Measurements from ENCODE around the gene AMIGO3. TPM values are rescaled to one million over a fixed set of nuclear protein-coding genes. Genes with fewer than 3 reads are reported as not detected.

AMIGO3 gene
- total RNA-seq, 4 donors from 2014 or later = 0.27 to 0.31 TPM; not detected in 2

- no peak for TF ChIP-seq EP300 (IDR thresholded peaks at IDR 0.05)
- TF ChIP-seq, protein P1, sequence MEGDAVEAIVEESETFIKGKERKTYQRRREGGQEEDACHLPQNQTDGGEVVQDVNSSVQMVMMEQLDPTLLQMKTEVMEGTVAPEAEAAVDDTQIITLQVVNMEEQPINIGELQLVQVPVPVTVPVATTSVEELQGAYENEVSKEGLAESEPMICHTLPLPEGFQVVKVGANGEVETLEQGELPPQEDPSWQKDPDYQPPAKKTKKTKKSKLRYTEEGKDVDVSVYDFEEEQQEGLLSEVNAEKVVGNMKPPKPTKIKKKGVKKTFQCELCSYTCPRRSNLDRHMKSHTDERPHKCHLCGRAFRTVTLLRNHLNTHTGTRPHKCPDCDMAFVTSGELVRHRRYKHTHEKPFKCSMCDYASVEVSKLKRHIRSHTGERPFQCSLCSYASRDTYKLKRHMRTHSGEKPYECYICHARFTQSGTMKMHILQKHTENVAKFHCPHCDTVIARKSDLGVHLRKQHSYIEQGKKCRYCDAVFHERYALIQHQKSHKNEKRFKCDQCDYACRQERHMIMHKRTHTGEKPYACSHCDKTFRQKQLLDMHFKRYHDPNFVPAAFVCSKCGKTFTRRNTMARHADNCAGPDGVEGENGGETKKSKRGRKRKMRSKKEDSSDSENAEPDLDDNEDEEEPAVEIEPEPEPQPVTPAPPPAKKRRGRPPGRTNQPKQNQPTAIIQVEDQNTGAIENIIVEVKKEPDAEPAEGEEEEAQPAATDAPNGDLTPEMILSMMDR (IDR thresholded peaks at IDR 0.05) = peak in 2 of 4 experiments; percentile 32 to 46
- Histone ChIP-seq H3K4me3 (peak overlapping the region; percentile 65 to 93), H3K36me3 (peaks cover 0 to 44% of the 10 kb centered on the region in 2 donors), H3K9me3 (no peaks in the 10 kb centered on the region), H3K27me3 (peaks cover under 1% of the 10 kb centered on the region), H3K4me1 (peaks cover 0 to 25% (median 10%) of the 10 kb centered on the region in 3 donors), H3K27ac (peak overlapping the region; percentile 64 to 94 (median 92))
- WGBS, 2 donors (ENCODE audit: low coverage in 1 of 2) = 0% methylated on average over 3 to 6 of the region's 34 CpGs
- ATAC-seq = peak; percentile 20
These were observed 44.9 kb downstream of the AMIGO3 start for GRCh38 chr3:49674497-49674983.

GRCh38 chr3:49673715-49674496 lies 45.6 kb downstream of the AMIGO3 start, which contains the start of gene APEH:
Gene APEH (plus strand): TSS chr3:49674351. CDS start chr3:49674402, 51 bp downstream.
- Histone ChIP-seq H3K4me1 (peaks cover 0 to 25% (median 10%) of the 10 kb centered on the region in 3 donors), H3K27me3 (peaks cover 7% of the 10 kb centered on the region), H3K9me3 (no peaks in the 10 kb centered on the region), H3K27ac (peak within 1 kb of the TSS; percentile 64 to 94 (median 92)), H3K4me3 (peak within 1 kb of the TSS; percentile 65 to 93), H3K36me3 (peaks cover 0 to 38% of the 10 kb centered on the region in 2 donors)
- peak; percentile 94 for ATAC-seq
- WGBS, 2 donors (ENCODE audit: low coverage in 1 of 2) = no CpG with 5 or more reads among the region's 71 CpGs
- TF ChIP-seq, protein P1 (IDR thresholded peaks at IDR 0.05) = peak in 1 of 4 experiments; percentile 18
- TF ChIP-seq POLR2AphosphoS5 (IDR thresholded peaks at IDR 0.05) (peak; percentile 75), EP300 (IDR thresholded peaks at IDR 0.05) (no peak), POLR2A (IDR thresholded peaks at IDR 0.05) (peak; percentile 78 to 79)

- Histone ChIP-seq H3K27ac (peak overlapping the region; percentile 64 to 94 (median 92)), H3K9me3 (no peaks in the 10 kb centered on the region), H3K4me3 (peak overlapping the region; percentile 65 to 93), H3K36me3 (peaks cover 0 to 31% of the 10 kb centered on the region in 2 donors), H3K4me1 (peaks cover 0 to 25% (median 10%) of the 10 kb centered on the region in 3 donors), H3K27me3 (peaks cover 14% of the 10 kb centered on the region)
- no CpG with 5 or more reads among the region's 17 CpGs for WGBS, 2 donors (ENCODE audit: low coverage in 1 of 2)
- no peak for ATAC-seq
- TF ChIP-seq, protein P1 (IDR thresholded peaks at IDR 0.05) = no peak
- TF ChIP-seq POLR2AphosphoS5 (IDR thresholded peaks at IDR 0.05) = no peak
- no peak for TF ChIP-seq POLR2A (IDR thresholded peaks at IDR 0.05)
- TF ChIP-seq EP300 (IDR thresholded peaks at IDR 0.05) = no peak
These were observed 46.3 kb downstream of the AMIGO3 start for GRCh38 chr3:49673121-49673714.

DNA sequence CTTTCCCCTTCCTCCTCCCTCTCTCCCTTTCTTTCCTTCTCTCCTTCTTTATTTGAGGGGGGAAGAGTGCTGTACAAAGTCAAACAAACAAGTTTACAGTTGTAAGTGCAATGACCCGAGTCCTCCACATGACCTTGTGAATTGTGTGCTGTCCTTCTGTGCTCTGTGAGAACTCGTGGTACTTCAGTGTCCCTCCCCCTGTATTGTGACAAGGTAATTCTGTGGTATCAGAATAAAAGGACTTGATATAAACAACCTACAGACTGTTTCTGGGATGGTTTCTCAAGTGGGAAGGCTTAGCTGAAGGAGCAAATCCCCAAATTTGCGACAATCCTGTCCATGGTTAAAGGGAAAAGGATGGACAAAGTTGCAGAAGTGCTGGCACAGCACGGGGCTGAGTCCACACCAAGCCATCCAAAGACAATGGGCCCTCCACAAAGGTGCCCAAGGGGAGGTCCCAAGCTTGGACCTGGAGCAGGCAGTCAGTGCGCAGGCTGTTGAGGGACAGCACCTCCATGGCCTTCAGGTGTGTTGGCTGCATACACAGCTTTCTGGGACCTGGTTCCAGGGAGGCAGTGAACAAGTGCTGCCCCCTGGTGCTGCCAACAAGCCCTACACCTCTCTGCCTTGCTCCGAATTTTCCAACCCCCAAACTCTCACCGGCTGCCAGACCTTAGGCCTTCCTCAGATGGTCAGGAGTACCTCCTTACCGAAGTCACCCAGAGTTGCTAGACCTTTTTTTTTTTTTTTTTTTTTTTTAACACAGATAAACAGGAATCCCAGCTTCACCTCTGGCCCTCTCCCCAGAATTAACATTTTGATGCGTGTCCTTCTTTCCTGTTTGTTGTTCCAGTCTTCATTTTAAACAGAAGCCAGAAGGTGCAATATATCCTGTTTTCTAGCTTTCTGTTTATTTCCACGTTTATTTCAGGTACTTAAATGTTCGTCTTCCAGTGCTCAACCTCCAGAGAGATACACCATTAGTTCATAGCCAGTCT lies 47.9 kb downstream of the AMIGO3 start:
- no peak for TF ChIP-seq EP300 (IDR thresholded peaks at IDR 0.05)
- TF ChIP-seq, protein P1 (IDR thresholded peaks at IDR 0.05) = peak in 3 of 4 experiments; percentile 67 to 84 (median 77)
- no peak for TF ChIP-seq POLR2AphosphoS5 (IDR thresholded peaks at IDR 0.05)
- no peak for TF ChIP-seq POLR2A (IDR thresholded peaks at IDR 0.05)
- no peak for ATAC-seq
- WGBS, 2 donors (ENCODE audit: low coverage in 1 of 2) = 23 to 37% methylated on average over 6 to 10 of the region's 11 CpGs
- Histone ChIP-seq H3K4me1 (peaks cover 0 to 25% (median 10%) of the 10 kb centered on the region in 3 donors), H3K4me3 (no peak overlapping the region), H3K9me3 (no peaks in the 10 kb centered on the region), H3K27ac (no peak overlapping the region), H3K27me3 (peaks cover 29% of the 10 kb centered on the region), H3K36me3 (peaks cover 0 to 15% of the 10 kb centered on the region in 2 donors)

All from gastroesophageal sphincter (tissue), 4 donors.